Measurements from ENCODE around the gene UQCC3. TPM values are rescaled to one million over a fixed set of nuclear protein-coding genes. Genes with fewer than 3 reads are reported as not detected.

Gene UQCC3
- total and polyA plus RNA-seq, 9 of the 15 experiments (the other 6 are each of a cell fraction or from before 2014, with no cell fraction given): 3.3 to 44.3 (median 8.0) TPM

- TF ChIP-seq OTX1 (CRISPR knock-in tag; IDR thresholded peaks at IDR 0.05) (no peak), ZNF589 (CRISPR knock-in tag; IDR thresholded peaks at IDR 0.05; ENCODE audit: low read depth) (no peak), HMGN3 (IDR thresholded peaks at IDR 0.05; ENCODE audit: borderline replicate concordance, extremely low read depth, insufficient read length, low read depth, low read length) (no peak), POLR3A (IDR thresholded peaks at IDR 0.05; ENCODE audit: borderline replicate concordance, extremely low read depth, insufficient read depth, insufficient read length) (no peak), SP1 (CRISPR knock-in tag; IDR thresholded peaks at IDR 0.05) (peak; percentile 16; the same call in 1 of the 2 replicates), SRSF7 (optimal IDR thresholded peaks at IDR 0.05; ENCODE audit: low read depth, low read length) (no peak), MAFF (IDR thresholded peaks at IDR 0.05; ENCODE audit: low read length) (no peak), BRD9 (IDR thresholded peaks at IDR 0.05; ENCODE audit: low read depth, partially characterized antibody) (peak; percentile 60), CCNT2 (IDR thresholded peaks at IDR 0.05; ENCODE audit: borderline replicate concordance, extremely low read depth, insufficient read length, low read depth, low read length) (no peak), ETS2 (tag; IDR thresholded peaks at IDR 0.05; ENCODE audit: borderline replicate concordance, poor library complexity, severe bottlenecking) (no peak), MAFG (tag; conservative IDR thresholded peaks at IDR 0.05) (no peak), CBFB (CRISPR knock-in tag; IDR thresholded peaks at IDR 0.05) (no peak), RAD21 (CRISPR knock-in tag; conservative IDR thresholded peaks at IDR 0.05 in 1 of 2, IDR thresholded peaks at IDR 0.05 in 1 of 2) (0 out of 4 replicates have a peak, but pooled peaks of 1 of the 2 experiments have one; percentile 13), CEBPZ (IDR thresholded peaks at IDR 0.05; ENCODE audit: borderline replicate concordance, low read depth, low read length) (no peak), CHCHD3 (CRISPR knock-in tag; IDR thresholded peaks at IDR 0.05) (no peak), SRSF9 (IDR thresholded peaks at IDR 0.05; ENCODE audit: borderline replicate concordance, low read depth, low read length) (no peak), ZNF41 (CRISPR knock-in tag; conservative IDR thresholded peaks at IDR 0.05) (no peak), MAFK (IDR thresholded peaks at IDR 0.05; ENCODE audit: low read length) (no peak), NFIC (IDR thresholded peaks at IDR 0.05) (no peak), IFI16 (CRISPR knock-in tag; IDR thresholded peaks at IDR 0.05) (no peak), ZNF134 (CRISPR knock-in tag; conservative IDR thresholded peaks at IDR 0.05) (no peak)
- TF ChIP-seq, protein P1, sequence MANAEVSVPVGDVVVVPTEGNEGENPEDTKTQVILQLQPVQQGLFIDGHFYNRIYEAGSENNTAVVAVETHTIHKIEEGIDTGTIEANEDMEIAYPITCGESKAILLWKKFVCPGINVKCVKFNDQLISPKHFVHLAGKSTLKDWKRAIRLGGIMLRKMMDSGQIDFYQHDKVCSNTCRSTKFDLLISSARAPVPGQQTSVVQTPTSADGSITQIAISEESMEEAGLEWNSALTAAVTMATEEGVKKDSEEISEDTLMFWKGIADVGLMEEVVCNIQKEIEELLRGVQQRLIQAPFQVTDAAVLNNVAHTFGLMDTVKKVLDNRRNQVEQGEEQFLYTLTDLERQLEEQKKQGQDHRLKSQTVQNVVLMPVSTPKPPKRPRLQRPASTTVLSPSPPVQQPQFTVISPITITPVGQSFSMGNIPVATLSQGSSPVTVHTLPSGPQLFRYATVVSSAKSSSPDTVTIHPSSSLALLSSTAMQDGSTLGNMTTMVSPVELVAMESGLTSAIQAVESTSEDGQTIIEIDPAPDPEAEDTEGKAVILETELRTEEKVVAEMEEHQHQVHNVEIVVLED (CRISPR knock-in tag; IDR thresholded peaks at IDR 0.05): no peak
- TF ChIP-seq, protein P2, sequence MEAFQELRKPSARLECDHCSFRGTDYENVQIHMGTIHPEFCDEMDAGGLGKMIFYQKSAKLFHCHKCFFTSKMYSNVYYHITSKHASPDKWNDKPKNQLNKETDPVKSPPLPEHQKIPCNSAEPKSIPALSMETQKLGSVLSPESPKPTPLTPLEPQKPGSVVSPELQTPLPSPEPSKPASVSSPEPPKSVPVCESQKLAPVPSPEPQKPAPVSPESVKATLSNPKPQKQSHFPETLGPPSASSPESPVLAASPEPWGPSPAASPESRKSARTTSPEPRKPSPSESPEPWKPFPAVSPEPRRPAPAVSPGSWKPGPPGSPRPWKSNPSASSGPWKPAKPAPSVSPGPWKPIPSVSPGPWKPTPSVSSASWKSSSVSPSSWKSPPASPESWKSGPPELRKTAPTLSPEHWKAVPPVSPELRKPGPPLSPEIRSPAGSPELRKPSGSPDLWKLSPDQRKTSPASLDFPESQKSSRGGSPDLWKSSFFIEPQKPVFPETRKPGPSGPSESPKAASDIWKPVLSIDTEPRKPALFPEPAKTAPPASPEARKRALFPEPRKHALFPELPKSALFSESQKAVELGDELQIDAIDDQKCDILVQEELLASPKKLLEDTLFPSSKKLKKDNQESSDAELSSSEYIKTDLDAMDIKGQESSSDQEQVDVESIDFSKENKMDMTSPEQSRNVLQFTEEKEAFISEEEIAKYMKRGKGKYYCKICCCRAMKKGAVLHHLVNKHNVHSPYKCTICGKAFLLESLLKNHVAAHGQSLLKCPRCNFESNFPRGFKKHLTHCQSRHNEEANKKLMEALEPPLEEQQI (IDR thresholded peaks at IDR 0.05): peak; percentile 78; the same call in 1 of the 2 replicates
Measured at GRCh38 chr11:62671236-62671607, 251 bp upstream of the UQCC3 start (continued).
